ENCODE measurements around the gene HMGN3. TPM values are rescaled to one million over a fixed set of nuclear protein-coding genes. Genes with fewer than 3 reads are reported as not detected.

Gene HMGN3
- total RNA-seq, 2 experiments from 2014 or later, result 45.6 to 49.4 TPM

- Mint-ChIP-seq H3K36me3 (ENCODE audit: low read depth) (peaks cover 1% of the 10 kb centered on the region), H3K27me3 (no peaks in the 10 kb centered on the region), H3K9me3 (no peaks in the 10 kb centered on the region), H3K4me1 (ENCODE audit: low read depth) (peaks cover 9% of the 10 kb centered on the region), H3K4me3 (no peak overlapping the region), H3K27ac (no peak overlapping the region)
- TF ChIP-seq, protein P1, sequence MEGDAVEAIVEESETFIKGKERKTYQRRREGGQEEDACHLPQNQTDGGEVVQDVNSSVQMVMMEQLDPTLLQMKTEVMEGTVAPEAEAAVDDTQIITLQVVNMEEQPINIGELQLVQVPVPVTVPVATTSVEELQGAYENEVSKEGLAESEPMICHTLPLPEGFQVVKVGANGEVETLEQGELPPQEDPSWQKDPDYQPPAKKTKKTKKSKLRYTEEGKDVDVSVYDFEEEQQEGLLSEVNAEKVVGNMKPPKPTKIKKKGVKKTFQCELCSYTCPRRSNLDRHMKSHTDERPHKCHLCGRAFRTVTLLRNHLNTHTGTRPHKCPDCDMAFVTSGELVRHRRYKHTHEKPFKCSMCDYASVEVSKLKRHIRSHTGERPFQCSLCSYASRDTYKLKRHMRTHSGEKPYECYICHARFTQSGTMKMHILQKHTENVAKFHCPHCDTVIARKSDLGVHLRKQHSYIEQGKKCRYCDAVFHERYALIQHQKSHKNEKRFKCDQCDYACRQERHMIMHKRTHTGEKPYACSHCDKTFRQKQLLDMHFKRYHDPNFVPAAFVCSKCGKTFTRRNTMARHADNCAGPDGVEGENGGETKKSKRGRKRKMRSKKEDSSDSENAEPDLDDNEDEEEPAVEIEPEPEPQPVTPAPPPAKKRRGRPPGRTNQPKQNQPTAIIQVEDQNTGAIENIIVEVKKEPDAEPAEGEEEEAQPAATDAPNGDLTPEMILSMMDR (IDR thresholded peaks at IDR 0.05), result no peak
- DNase-seq (no peak), ATAC-seq (no peak)
- CTCF ChIA-PET, result interaction anchor here (0.9 kb wide), 1 partner anchor 19 kb away, joined by 3 read pairs; no protein-coding TSS in a partner anchor
- POLR2A ChIA-PET, result no interaction called here
- intact Hi-C loops (cut with micrococcal nuclease), result no loop called here
Measured at GRCh38 chr6:79226660-79227059, 7.8 kb downstream of the HMGN3 start.

GRCh38 chr6:79225717-79226599 is 8.5 kb downstream of the HMGN3 start:
- no peaks in the 10 kb centered on the region for H3K27me3 Mint-ChIP-seq
- DNase-seq (no peak), ATAC-seq (no peak)
- ChIA-PET POLR2A (no interaction called here), CTCF (interaction anchor here (0.9 kb wide), 1 partner anchor 20 kb away, joined by 3 read pairs; no protein-coding TSS in a partner anchor)
- TF ChIP-seq, protein P1 (IDR thresholded peaks at IDR 0.05), result no peak
- peaks cover 6% of the 10 kb centered on the region for H3K4me1 Mint-ChIP-seq (ENCODE audit: low read depth)
- no peak overlapping the region for H3K4me3 Mint-ChIP-seq
- H3K27ac Mint-ChIP-seq, result no peak overlapping the region
- no peaks in the 10 kb centered on the region for H3K9me3 Mint-ChIP-seq
- intact Hi-C loops (cut with micrococcal nuclease), result no loop called here
- H3K36me3 Mint-ChIP-seq (ENCODE audit: low read depth), result peaks cover 1% of the 10 kb centered on the region

- intact Hi-C loops (cut with micrococcal nuclease), result no loop called here
- H3K36me3 Mint-ChIP-seq (ENCODE audit: low read depth), result peaks cover 4% of the 10 kb centered on the region
- DNase-seq, result no peak
- no peaks in the 10 kb centered on the region for H3K27me3 Mint-ChIP-seq
- H3K4me3 Mint-ChIP-seq, result no peak overlapping the region
- H3K9me3 Mint-ChIP-seq, result peaks cover 4% of the 10 kb centered on the region
- CTCF ChIA-PET, result interaction anchor here (1.2 kb wide), 1 partner anchor 13 kb away, joined by 3 read pairs; no protein-coding TSS in a partner anchor
- H3K4me1 Mint-ChIP-seq (ENCODE audit: low read depth), result peaks cover 5% of the 10 kb centered on the region
- H3K27ac Mint-ChIP-seq, result no peak overlapping the region
- TF ChIP-seq, protein P1 (IDR thresholded peaks at IDR 0.05), result no peak
- no peak for ATAC-seq
- POLR2A ChIA-PET, result no interaction called here
Measured at GRCh38 chr6:79223611-79224404, 10.7 kb downstream of the HMGN3 start.

GRCh38 chr6:79215213-79215824 is 19.2 kb downstream of the HMGN3 start:
- no peak for ATAC-seq

More at GRCh38 chr6:79215213-79215824, 19.2 kb downstream of the HMGN3 start:
- no peak overlapping the region for H3K27ac Mint-ChIP-seq
- intact Hi-C loops (cut with micrococcal nuclease), result no loop called here
- H3K4me1 Mint-ChIP-seq (ENCODE audit: low read depth), result no peaks in the 10 kb centered on the region
- no peak for DNase-seq
- H3K4me3 Mint-ChIP-seq, result no peak overlapping the region
- H3K27me3 Mint-ChIP-seq, result no peaks in the 10 kb centered on the region
- peaks cover 3% of the 10 kb centered on the region for H3K36me3 Mint-ChIP-seq (ENCODE audit: low read depth)
- ChIA-PET CTCF (no interaction called here), POLR2A (no interaction called here)
- H3K9me3 Mint-ChIP-seq, result peaks cover 4% of the 10 kb centered on the region
- TF ChIP-seq, protein P1 (IDR thresholded peaks at IDR 0.05), result no peak
